Putamen (tissue), 1 donor: ENCODE measurements around the gene ELL2.

ENCODE experiments used
- DNase-seq: peaks from one replicate; pipeline ENCODE4 v3.0.0-alpha.2; 2016; ENCODE audit warnings: low spot score

ELL2 gene

DNA sequence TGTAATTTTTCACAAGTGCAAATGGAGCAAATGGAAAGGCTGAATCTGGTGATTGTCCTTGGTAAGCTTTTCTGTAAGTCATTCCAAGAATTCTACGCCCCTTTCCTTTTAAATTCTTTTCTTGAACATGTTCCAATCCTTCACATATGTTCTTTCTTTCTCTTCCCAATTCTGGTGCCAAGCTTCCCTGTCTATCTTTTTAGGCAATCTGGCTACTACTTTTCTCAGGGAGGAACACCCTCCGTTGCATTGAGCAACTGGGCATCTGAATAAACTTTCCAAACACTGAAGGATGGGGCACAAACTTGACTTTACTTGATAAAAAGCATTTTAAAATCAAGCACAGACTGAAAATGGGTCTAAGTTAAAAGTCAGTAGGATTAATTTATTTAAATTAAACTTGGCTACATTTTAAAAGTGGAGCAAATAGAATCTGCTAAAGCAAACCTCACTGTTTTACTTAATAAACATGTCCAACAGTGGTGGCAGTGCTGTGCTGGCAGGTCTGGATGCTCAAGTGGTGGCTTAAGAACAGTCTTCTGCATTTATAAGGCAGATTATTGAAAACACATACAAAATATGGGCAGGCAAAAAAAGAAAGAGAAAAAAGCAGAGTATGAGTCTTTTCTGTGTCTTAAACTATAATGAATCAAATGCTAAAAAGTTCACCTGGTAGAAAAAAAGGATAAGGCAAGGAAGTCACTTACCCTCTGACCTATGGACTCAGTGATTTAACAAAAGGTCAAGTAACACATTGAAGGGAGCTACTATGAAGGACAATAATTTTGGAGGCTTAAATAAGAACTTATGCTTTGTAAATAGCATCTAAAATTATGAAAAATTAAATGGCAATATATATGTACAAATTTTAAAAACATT is 5.4 kb downstream of the ELL2 start:
- no peak for DNase-seq

DNA sequence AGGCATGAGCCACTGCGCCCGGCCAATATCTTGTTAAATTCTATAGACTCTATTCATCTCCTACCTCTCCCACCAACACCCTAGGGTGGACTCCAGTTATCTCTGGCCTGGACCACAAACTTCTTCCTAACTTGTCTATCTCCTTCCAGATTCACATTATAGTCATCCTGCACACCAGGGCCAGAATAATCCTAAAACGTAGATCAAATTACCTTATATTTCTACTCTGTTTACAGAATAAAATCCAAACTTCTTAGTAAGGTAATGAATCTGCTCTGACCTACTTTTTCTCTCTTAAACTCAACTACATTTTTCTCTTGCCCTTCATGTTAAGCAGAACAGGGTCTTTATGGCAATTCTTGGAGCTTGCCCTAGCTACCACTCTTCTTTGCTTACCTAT is 6.9 kb downstream of the ELL2 start:
- no peak for DNase-seq

DNA sequence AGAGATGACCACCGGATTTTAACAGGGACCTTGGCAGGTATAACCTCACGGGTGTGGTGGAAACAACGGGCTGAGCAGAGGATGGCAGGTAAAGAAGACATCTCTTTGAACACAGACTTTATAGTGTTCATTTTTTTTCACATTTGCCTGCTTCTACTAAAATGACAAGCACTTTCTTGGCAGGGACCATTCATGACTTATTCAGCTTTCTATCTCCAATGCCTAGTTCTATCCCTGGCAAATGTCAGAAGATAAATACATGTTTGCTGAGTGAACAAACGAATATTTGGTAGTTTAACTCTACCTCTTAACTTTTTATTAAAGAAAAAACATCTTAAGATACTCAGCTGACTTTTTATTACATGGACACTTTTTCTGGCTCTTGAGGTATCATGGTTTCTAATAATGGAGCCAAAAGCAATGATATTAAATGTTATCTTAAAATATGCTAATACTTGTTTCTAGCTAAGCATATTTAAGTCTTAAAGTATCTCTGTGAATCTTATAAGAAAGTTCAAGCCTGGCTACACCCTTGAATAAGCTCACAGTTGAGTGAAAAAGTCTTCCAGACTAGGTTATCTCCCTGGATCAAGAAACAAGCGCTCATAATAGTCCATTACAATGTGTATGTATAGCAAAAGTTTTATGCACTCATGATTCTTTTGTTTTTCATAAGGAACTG is 8.5 kb downstream of the ELL2 start:
- no peak for DNase-seq

DNA sequence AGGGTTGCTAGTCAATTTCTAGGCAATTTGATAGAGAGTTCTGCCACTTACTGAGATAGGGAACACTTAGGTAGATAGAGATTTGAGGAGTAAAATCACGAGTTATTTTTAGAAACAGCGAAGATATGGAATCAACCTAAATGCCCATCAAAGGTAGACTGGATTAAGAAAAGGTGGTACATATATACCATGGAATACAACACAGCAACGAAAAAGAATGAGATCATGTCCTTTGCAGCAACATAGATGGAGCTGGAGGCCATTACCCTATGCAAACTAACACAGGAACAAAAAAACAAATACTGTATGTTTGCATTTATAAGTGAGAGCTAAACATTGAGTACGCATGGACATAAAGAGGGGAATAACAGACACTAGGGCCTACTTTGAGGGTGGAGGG is 9.7 kb downstream of the ELL2 start:
- DNase-seq = no peak

DNA sequence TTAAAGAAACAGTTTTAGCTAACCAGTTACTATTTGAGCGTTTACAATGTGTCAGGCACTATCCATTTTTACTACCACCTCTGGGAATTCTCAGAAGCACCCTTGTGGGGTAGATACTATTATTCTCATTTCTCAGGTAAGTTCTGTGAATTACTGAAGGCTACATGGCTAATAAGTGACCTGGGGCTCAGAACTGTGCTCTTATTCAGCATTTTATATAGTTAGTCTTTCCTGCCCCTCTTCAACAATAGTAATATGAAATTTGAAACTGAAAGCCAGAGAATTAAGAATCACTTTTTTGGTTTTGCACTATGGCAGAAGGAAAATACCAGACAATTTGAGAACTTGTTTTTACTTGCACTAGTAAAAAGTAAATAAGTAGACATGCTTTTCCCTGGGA is 11.8 kb downstream of the ELL2 start:
- no peak for DNase-seq

DNA sequence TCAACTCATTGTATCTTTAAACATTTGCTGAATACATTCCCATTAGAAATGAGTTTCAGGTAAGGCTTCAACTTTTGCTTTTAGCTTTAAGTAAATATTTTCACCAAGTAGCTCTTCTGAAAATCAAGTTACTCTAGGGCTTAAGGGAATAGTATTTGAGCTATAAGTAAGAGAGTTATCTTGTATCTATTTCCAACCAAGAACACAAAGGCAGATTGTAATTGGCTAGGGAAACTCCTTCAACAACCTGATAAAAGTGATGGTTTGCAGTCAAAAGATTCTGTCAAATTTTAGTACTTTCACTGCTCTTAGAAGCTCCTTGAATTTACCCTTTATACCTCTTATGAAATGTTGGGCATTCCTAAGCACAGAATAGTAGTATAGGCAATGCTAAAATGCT is 13.0 kb downstream of the ELL2 start:
- DNase-seq = no peak

DNA sequence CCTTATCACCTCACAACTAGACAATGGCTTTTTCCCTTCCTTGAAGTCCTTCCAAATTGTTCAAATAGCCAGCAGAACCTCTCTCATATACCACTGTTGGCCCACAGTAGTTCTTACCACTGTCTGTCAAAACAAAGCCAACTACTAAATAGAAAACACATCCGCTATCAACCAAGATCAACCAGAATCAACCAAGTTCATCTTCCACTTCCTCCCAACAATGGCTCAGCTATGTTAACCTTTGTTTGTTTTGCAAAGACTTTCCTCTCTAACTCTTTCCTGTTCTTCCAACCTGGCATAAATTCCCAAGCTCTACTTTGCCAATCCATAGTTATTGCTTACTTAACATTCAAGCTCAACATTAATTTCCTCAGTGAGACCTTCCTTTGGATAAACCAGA is 15.2 kb downstream of the ELL2 start:
- no peak for DNase-seq

DNA sequence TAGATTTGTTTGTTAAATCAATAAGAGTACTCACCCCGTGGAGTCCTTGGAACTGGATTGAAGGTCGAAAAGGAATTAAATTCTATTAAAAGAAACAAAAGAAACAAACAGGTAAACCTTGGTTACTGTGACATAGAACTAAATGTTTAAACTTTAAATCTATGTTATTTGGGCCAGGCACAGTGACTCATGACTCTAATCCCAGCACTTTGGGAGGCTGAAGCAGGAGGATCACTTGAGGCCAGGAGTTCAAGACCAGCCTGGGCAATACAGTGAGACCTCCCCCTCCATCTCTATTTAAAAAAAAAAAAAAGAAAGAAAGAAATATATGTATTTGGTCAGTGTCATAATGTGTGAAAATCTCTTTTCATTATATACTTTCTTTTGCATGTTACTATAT is 18.7 kb downstream of the ELL2 start:
- DNase-seq = no peak

DNA sequence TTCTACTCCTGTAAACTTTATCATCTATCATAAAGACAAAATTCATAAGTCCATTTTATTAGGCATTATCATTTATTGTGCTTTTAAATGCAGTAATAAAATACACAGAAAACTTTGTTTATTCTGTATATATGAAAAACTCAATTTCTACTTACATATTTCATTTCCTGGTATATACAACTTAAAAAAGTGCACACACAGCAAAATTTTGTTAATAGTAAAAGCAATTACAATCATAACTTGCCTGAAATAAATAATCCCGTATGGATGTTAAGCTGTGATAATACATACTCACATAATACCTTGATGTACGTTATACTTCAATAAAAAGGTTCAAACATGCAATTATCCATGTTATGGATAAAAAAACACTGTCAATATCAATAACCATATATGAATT is 19.2 kb downstream of the ELL2 start:
- no peak for DNase-seq

DNA sequence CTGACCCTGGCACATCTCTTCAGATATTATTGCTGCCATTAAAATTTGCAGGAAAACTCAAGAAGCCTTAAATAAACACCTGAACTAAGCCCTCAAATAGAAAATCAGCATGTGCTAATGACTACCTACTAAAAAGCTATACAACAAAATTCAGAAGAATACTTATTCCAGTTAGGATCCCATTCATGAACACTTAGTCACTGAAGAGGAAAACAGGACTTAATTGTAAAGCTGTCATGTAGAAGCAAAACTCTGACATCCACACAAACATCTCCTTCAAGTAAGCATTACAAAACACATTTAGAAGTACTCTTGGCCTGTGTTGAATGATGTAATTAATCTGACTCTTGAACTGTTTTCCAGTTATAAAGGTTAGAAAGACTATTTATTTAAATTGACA is 19.9 kb downstream of the ELL2 start:
- no peak for DNase-seq

DNA sequence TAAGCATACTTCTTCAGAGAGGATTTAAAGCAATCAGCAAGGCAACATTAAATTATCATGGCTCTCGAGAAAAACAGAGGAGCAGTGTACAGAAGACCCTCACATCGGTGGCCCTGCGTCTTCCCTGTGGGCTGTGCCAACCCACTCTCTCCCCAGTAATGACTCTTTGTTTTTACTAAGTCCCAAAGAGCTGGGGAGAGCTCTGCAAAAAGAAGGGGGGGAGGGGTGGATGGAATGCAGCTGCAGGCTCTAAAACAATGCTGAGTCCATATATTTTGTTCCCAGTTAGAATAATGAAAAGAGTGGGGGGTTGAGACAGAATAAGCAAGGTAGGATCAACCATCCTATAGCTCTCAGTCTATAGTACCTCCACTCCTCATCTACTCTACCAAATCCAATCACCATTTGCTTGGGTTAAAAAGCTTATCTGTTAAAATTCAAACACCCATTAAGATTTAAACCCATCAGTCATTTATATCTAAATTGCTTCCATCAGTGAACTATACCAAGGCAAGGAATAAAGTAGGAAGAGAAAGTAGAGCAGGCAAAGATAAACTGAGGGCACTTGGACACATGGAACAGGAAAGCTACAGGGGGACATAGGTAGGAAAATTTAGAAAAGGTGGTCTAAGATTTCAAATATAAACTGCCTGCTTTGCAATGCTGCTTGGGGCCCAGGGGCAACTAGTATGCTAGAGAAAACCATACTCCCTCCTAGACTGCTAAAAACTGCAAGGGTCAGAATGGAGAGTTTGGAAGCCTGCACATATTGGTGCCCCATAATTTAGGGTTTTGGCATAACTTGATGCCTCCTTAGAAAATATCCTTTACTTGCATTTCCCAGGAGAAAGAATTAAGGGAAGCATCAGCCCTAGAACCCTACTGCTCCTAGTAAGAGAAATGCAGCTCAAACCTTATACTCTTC is 20.6 kb downstream of the ELL2 start:
- DNase-seq = peak; percentile 90

DNA sequence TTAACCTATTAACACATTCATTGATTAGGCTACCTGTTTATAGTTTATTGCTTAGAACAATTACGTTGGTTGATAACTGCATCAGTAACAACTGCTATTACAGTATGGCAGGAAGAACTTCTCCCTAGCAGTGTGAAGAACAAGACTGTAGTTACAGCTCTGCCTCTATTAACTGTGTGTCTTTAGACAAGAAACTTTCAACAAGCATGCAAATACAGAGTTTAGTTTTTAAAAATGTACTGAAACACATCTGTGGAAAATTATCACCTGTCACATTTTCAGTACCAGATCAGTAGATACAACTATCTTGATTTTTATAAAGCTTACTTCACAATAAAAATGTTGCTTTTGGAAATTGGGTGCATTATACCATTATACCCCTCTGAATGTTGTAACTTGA is 22.2 kb downstream of the ELL2 start:
- no peak for DNase-seq

DNA sequence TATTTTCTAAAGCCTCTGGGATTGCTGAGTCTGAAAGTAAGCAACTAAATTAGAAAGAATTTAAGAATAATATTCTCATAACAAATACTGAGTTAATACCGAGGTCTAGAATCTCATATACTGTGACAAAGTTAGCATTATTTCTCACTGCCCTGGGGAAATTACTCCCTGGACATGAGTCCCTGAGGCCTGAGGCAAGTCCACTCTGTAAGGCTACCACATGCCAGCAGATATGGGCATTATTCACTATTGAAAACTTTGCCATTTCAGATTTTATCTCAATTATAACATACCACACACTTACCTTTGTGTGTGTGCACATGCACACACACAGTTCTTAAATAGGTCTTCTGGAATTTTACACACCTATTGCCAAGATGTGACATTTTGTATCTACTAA is 22.9 kb downstream of the ELL2 start:
- DNase-seq = no peak

DNA sequence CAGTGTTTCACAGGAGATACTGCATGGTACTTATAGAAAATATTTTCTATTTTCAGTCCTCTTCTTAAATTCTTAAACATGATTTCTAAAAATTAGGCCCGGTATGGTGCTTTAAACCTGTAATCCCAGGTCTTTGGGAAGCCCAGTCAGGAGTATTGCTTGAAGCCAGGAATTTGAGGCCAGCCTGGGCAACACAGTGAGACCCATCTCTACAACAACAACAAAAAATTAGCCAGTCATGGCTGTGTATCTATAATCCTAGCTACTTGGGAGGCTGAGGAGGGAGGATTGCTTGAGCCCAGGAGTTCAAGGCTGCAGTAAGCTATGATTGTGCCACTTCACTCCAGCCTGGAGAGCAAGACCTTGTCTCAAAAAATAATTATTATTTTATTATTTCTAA is 23.3 kb downstream of the ELL2 start:
- no peak for DNase-seq

DNA sequence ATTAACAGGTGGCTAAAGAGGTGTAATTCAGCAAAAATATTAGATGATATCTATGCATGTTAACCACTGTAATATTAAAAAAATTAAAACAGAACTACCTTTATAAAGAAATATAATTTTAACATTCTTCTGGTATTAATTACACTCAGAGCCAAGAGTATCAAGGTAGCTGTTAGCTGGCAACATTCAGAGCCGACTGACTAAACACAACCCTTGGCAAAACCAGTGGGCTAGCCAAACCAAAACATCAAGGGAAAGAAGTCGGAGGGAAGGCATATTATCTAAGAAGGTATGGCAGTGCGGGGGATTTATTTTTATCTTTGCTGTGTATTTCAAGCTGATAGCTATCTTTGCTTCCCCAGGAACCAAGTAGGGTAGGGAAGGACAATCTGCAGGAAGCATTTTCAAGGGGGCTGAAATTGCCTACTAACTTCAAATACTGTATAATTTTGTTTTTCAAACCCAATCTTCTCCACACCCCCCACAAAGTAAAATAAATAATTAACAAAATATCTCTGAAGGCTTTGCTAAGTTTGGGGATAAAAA is 24.0 kb downstream of the ELL2 start:
- no peak for DNase-seq

DNA sequence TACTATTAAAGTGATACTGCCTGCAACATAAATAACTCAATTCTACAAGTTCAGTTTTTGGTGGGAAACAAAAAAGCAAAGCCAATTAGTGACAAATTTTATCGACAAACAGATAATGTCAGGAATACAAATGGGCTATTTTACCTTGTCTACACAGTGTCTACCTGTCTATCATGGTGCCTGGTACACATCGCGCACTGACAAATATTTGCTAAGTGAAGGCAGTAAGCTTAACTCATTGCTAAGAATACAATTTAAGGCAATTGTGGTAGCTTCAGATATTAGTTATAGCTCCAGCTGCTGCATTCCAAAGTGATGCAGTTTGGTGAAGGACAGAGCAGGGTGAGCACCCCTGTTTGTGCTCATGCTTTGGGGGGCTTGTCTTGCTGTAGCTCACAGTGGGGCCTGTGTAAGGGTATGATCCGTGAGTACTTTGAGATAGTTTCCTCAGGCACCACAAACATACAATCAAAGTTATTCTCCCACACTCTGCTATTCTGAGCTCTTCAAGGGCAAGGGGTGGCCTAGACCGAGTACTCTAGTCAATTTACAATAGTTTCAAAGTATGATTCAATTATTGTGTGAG is 24.7 kb downstream of the ELL2 start:
- DNase-seq = no peak

DNA sequence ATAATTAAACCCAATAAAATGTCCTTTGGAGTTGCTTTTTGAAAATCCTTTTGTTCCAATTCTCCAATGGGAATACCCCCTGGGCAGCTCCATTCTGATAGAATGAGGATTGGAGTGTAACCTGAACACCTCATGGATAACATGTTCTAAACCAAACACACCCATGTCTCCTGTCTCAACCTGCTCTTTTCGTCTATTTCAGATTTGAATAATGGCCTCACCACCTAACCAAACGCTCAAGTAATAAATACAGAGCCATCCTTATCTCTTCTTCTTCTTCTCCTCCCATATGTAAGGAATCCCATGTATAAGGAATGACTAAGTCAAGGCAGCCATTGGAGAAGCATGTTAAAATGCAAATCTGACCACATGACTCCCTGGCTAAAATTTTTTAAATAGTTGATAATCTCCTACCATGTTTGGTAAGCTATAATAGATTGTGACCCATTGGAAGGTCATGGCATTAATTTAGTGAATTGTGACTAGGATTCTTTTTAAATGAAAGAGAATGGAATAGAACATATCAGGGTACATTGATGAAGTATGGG is 26.0 kb downstream of the ELL2 start:
- no peak for DNase-seq

DNA sequence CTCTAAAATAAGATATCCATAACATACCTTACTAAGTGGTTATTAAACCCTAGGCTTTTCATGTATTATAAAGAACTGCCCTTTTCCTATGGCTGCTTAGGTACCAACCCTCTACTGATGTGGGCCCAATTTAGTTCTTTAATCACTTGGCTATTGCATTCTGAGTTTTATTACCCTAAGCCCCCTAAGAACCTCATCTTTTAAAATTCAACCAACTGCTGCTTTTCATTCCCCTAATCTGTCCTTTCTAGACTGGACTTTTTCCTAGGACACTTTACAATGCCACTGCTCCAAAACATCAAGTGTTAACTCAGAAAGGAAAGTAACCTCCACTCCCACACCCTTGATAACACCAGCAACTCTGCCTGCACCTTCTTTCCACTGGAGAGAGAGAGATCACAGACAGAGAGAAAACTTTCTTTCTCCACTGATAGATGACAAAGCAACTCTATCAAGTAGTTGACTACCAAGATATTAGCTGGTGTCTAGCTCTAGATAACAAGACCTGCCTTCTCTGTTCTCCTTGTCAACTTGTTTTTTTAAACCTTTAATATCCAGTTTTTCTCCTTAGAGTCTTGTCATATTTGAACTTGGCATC is 27.3 kb downstream of the ELL2 start:
- DNase-seq = no peak

DNA sequence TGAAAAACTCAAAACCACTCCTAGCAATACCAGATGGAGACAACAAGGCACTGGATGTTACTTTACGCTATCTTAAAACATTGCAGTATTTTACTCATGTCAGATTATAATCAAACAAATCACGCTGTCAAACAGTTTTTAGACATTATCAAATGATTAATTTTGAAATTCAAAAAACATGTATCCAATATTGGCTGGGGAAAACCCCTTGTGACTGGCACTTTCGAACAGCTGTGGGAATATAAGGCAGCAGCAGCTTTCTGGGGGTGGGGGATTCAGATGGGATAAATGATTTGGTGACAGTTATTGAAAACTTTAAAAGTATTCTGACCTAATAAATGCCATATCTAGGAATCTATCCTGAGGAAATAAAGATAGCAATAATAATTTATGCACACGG is 28.7 kb downstream of the ELL2 start:
- DNase-seq = no peak

DNA sequence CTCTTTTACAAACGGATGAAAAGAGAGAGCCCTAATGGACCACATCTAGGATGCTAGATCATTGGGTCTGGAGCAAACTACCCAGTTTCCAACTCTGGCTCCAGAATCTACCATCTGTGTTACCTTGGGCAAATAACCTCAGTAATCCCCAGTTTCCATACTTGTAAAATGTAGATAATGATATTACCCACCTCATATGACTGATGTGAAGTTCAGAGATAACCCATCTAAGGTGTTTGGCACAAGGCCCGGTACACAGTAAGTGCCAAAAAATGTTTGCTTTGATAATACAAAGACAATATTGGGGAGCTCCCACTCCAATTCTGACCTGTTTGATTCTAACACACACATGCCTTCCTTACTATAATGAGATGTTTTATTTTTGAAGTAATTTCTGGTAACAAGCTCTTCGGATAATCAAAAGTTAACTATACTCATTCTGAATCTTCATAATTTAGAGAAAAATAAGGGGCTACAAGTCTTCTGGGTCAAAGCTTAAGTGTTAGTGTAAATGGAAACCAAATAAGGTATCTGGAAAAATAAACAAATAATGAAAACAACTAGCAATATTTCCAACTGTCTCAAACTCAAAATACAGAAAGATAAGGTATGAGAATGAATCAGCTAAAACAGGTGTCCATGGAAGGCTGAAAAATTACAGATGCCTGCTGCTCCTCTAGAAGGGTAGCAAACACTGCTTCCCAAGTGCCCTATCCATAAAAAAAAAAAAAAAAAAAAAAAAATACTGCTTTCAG is 30.4 kb downstream of the ELL2 start:
- no peak for DNase-seq
